ENCODE data around the gene PIAS1. TPM values are rescaled to one million over a fixed set of nuclear protein-coding genes. Genes with fewer than 3 reads are reported as not detected.
"Not testable (repeated sequence)": the region's sequence is repeated elsewhere in the genome, so short reads cannot be mapped to it uniquely, and the experiment has no call there.

PIAS1 gene
- 10 to 100 TPM; 19.9 to 69.2 (median 26.6) TPM for total RNA-seq

DNA sequence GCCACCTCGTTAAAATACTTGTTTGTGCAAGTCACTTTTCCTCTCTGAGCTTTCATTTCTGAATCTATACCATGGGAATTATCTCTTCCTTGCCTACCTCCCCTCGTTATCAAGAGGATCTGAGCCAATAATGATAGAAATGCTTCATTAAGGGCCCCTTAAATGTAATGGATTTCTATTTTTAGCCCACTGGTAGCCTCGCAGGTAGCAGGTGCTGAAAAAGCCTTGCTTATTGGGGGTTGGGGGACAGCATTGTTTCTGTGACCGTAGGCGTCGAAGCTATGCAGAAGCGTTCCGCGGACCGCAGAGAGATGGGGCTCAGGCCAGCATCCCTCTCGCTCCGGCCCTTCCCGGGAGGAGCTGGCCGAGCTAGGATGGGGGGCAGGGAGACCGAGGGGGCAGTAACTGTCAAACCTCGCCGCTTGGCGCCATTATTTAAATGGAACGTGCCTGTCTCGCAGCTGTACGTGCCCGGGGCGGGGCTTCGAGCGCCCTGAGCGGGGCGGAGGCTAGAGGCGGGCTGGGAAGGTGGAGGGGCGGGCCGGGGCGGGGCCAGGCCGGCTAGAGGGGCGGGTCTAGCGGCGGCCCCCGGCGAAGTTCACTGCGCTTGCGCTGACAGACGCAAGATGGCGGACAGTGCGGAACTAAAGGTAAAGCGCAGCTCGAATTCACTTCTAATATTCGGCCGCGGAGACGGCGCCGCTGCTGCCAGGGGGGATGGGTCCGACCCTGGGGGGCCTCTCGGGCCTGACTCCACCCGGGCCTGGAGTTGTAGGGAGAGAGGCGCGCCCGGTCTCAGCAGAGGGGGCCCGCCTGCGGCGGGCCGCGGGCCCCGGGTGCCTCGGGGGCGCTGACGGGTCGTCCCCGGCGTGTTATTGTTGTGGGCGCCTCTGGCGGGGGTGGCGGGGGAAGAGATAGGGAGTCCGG is at the start of gene PIAS1:
Gene PIAS1 (plus strand): TSS at position 615 of the 927 bp plus-strand sequence. CDS start 12 bp downstream, at position 627.
- no peaks in the 10 kb centered on the region for H3K27me3 ChIP-seq
- H3K36me3 ChIP-seq = no peaks in the 10 kb centered on the region
- peaks cover 4 to 42% (median 23%) of the 10 kb centered on the region in 3 donors for H3K4me1 ChIP-seq
- WGBS, 2 donors = 3 to 22% methylated on average over 5 to 17 of the region's 72 CpGs
- peak within 1 kb of the TSS; percentile 82 to 99 (median 96) for H3K4me3 ChIP-seq
- intact Hi-C loops (cut with DNase I) = no loop called here
- TF ChIP-seq, protein P1, sequence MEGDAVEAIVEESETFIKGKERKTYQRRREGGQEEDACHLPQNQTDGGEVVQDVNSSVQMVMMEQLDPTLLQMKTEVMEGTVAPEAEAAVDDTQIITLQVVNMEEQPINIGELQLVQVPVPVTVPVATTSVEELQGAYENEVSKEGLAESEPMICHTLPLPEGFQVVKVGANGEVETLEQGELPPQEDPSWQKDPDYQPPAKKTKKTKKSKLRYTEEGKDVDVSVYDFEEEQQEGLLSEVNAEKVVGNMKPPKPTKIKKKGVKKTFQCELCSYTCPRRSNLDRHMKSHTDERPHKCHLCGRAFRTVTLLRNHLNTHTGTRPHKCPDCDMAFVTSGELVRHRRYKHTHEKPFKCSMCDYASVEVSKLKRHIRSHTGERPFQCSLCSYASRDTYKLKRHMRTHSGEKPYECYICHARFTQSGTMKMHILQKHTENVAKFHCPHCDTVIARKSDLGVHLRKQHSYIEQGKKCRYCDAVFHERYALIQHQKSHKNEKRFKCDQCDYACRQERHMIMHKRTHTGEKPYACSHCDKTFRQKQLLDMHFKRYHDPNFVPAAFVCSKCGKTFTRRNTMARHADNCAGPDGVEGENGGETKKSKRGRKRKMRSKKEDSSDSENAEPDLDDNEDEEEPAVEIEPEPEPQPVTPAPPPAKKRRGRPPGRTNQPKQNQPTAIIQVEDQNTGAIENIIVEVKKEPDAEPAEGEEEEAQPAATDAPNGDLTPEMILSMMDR (IDR thresholded peaks at IDR 0.05) = peak in 1 of 6 experiments; percentile 20
- TF ChIP-seq POLR2A (IDR thresholded peaks at IDR 0.05) = peak in 3 of 4 donors; percentile 57 to 95 (median 88)
- H3K9me3 ChIP-seq = no peaks in the 10 kb centered on the region
- H3K27ac ChIP-seq = peak within 1 kb of the TSS; percentile 95 to 98 (median 98)
- DNase-seq = peak; percentile 76

DNA sequence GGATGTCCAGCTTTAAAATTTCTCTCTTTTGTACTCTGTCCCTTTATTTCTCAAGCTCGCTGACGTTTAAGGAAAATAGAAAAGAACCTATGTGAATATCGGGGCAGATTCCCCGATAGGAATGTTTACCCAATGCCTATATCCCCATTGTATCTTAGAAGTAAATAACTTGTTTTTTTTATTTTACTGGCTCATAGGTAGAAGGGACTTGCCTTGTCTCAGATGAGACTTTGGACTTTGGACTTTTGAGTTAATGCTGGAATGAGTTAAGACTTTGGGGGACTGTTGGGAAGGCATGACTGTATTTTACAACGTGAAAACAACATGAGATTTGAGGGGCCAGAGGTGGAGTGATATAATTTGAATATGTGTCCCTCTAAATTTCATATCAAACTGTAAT is 46.5 kb upstream of the PIAS1 start:
- H3K9me3 ChIP-seq; H3K4me1 ChIP-seq; H3K36me3 ChIP-seq; DNase-seq; H3K4me3 ChIP-seq; intact Hi-C loops (cut with DNase I); H3K27me3 ChIP-seq; H3K27ac ChIP-seq: not testable (repeated sequence)
- WGBS, 2 donors = 91 to 94% methylated on average over 5 of the region's 5 CpGs

DNA sequence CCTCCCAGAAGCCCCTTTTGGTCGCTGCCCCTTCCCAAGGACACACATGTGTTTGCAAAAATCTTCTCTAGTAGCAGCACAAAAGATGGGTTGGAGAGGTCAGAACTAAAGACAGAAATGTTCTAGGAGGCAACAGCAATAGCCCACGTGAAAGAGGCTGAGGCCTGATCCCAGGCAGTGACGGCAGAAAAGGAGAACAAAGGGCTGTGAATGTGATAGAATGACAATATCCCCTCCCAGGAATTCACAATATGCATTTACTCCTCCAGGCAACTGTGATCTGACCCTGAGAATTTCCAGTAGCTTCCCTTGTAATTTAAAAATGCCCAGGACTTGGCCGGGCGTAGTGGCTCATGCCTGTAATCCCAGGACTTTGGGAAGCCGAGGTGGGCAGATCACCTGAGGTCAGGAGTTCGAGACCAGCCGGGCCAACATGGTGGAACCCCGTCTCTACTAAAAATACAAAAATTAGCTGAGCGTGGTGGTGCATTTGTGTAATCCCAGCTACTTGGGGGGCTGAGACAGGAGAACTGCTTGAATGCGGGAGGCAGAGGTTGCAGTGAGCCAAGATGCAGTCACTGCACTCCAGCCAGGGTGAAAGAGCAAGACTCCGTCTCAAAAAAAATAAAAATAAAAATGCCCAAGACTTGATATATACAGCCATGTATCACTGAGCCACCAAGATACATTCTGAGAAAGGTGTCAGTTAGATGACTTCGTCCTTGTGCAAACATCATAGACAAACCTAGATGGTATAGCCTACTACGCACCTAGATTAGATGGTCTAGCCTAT is 43.6 kb upstream of the PIAS1 start:
- Histone ChIP-seq H3K27ac (no peak overlapping the region), H3K9me3 (no peaks in the 10 kb centered on the region), H3K36me3 (no peaks in the 10 kb centered on the region), H3K27me3 (no peaks in the 10 kb centered on the region), H3K4me1 (peaks cover 0 to 4% (median 0%) of the 10 kb centered on the region in 3 donors), H3K4me3 (no peak overlapping the region)
- TF ChIP-seq, protein P1 (IDR thresholded peaks at IDR 0.05) = no peak
- TF ChIP-seq POLR2A (IDR thresholded peaks at IDR 0.05) = no peak
- 81 to 84% methylated on average over 9 to 14 of the region's 14 CpGs for WGBS, 2 donors
- intact Hi-C loops (cut with DNase I) = no loop called here
- no peak for DNase-seq

DNA sequence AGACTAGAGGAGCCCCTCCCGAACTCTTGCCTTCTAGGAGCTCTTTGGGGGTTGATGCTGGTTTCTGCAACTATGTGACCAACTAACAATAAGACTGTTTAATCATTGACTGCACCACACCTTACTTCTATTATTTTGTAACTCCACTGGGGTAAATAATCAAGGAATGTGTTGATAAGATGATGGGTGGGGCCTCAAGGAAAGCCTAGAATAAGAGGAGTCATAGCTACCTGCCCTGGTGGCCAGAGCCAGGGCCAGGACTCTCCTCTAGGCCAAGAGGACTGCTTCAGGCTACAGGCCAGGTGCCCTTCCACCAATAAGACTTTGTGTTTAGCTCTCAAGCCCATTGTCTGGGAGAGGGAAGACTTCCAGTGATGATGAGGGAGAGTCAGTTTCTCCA is 41.2 kb upstream of the PIAS1 start:
- DNase-seq = no peak
- intact Hi-C loops (cut with DNase I) = no loop called here
- TF ChIP-seq POLR2A (IDR thresholded peaks at IDR 0.05) = no peak
- TF ChIP-seq, protein P1 (IDR thresholded peaks at IDR 0.05) = no peak
- no peak overlapping the region for H3K4me3 ChIP-seq
- no peaks in the 10 kb centered on the region for H3K9me3 ChIP-seq
- no peak overlapping the region for H3K27ac ChIP-seq
- no peaks in the 10 kb centered on the region for H3K36me3 ChIP-seq
- WGBS, 2 donors = 71 to 88% methylated on average over 1 of the region's 1 CpG
- peaks cover 0 to 4% (median 0%) of the 10 kb centered on the region in 3 donors for H3K4me1 ChIP-seq
- H3K27me3 ChIP-seq = no peaks in the 10 kb centered on the region

DNA sequence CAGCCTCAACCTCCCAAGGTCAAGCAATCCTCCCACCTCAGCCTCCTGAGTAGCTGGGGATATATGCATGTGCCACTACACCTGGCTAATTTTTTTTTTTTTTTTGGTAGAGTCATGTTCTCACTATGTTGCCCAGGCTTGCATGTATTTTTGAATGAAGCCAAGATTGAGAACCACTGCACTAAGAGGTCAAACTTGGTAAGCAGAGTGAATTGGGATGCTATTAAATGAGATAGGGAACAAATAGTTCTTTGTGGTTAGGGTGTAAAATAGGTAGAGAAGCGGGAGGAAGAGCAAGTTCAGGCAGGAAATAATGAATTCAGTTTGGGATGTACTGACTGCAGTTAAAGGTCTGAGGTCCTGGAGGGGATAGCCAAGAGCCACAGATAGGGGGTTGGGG is 39.9 kb upstream of the PIAS1 start:
- H3K36me3 ChIP-seq = no peaks in the 10 kb centered on the region
- no peak for TF ChIP-seq POLR2A (IDR thresholded peaks at IDR 0.05)
- TF ChIP-seq, protein P1 (IDR thresholded peaks at IDR 0.05) = no peak
- no peak overlapping the region for H3K27ac ChIP-seq
- no peak overlapping the region for H3K4me3 ChIP-seq
- H3K4me1 ChIP-seq = peaks cover 0 to 4% (median 0%) of the 10 kb centered on the region in 3 donors
- no peak for DNase-seq
- no peaks in the 10 kb centered on the region for H3K27me3 ChIP-seq
- intact Hi-C loops (cut with DNase I) = no loop called here
- no peaks in the 10 kb centered on the region for H3K9me3 ChIP-seq
- WGBS, 2 donors = 38 to 46% methylated on average over 1 of the region's 1 CpG
